Measurements from ENCODE around the gene FITM1. TPM values are rescaled to one million over a fixed set of nuclear protein-coding genes. Genes with fewer than 3 reads are reported as not detected.

FITM1 gene, protein sequence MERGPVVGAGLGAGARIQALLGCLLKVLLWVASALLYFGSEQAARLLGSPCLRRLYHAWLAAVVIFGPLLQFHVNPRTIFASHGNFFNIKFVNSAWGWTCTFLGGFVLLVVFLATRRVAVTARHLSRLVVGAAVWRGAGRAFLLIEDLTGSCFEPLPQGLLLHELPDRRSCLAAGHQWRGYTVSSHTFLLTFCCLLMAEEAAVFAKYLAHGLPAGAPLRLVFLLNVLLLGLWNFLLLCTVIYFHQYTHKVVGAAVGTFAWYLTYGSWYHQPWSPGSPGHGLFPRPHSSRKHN
- total RNA-seq, result 0.33 and 0.44 TPM in 2 replicates

DNA sequence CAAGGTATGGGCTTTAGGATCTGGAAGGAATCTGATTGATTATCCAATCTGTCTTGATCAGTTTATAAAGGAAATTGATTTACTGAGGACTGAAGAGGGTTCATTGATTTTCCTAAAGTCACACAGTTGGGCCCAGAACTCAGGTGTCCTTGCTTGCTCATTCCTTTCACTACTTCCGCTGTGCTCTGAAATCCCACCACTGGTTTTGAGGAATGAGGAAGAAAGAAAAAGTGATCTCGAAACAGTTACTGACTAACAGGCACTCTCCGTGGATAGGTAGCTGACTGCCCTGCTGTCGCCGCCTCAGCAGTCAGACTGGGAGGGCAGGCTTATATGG, at the start of gene FITM1:
Gene FITM1 (plus strand): TSS at position 280 of the 337 bp plus-strand sequence. CDS start 905 bp downstream, outside the sequence.

DNA sequence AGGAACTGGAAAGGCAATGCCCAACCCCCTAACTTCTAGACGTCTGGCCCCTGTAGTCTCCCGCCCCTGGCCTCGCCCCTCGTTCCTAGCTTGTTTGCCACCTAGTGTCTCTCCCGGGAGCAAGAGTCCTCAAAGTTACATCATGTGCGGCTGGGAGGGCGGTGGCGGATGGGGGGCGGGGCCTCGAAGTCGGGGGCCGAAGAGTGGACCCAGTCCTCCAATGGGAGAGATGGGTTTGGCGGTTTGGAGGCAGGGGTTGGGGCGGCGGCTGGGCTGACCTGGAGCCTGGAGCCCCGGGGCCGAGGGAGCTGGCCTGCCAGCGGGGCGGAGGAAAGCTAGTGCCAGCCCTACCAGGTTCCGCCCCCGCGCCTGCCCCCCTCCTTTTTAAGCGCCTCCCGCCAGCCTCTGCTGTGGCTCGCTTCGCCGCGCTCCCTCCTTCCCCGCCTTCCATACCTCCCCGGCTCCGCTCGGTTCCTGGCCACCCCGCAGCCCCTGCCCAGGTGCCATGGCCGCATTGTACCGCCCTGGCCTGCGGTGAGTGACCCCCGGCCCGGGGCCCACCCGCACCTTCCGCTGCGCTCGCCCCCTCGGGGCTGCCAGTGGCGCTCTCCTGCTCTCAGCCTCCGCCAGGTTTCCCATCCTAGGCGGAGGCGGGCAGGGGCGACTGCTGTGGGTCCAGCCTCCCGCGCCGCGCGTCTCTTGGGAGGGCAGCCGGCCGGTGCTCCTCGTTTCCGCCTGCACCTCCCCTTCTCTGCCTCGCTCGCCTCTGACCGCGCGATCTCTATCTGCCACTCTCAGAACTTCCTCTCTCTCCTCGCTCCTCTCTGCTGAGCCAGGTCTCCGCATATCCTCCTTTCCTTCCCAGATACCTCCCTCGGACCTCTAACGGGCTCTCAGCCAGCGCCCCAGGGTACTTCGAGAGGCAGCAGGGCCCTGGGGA, 36.3 kb upstream of the FITM1 start, which contains the start of gene PCK2:
Gene PCK2 (plus strand): TSS at position 411 of the 940 bp plus-strand sequence. CDS start 95 bp downstream, at position 506.

DNA sequence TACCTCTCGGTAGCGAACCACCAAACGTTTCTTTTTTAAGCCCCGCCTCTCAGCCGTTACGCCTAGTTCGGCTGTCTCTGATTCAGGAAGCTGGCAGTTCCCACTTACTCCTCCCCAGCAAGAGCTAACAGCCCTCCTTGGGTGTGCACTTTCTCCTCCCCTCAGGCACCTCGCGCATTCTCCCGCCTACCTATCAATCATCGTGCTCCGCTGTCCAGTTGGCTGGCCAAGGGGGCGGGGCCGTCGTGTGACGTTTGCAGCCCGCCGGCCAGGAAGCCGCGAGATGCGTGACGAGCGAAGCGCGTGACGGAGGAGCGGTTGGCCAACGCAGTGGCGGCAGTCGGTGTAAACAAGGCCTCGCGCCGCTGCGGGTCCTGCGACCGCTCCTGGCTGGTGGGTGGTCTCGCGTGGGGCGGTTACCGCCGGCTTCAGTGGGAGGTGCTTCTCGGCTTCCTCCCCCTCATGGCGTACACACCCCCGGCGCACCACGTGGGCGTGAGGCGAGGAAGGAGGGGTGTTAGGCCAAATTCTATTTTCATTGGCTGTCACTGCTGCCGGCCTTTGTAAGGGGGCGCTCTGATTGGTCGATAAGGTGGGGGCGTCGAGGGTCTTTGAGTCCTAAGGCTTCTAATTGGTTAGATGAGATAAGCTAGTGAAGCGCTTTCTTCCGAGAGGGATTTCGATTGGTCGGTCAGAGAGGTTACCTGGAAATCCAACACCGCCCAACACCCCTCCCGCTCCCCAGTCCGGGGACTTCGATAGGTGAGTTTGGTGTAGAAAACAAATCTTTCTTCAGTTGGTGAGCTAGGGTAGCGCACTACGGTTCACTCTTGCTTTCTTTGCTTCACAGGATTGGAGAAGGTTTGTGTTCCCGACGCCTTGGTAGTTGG, 15.7 kb upstream of the FITM1 start, which contains the start of the genes DCAF11 and NRL:
Gene DCAF11 (plus strand): TSS at position 246 of the 890 bp plus-strand sequence. CDS start 818 bp downstream, outside the sequence.
Gene NRL (minus strand): TSS at position 418 of the 890 bp plus-strand sequence. CDS start 32,101 bp downstream, outside the sequence.

DNA sequence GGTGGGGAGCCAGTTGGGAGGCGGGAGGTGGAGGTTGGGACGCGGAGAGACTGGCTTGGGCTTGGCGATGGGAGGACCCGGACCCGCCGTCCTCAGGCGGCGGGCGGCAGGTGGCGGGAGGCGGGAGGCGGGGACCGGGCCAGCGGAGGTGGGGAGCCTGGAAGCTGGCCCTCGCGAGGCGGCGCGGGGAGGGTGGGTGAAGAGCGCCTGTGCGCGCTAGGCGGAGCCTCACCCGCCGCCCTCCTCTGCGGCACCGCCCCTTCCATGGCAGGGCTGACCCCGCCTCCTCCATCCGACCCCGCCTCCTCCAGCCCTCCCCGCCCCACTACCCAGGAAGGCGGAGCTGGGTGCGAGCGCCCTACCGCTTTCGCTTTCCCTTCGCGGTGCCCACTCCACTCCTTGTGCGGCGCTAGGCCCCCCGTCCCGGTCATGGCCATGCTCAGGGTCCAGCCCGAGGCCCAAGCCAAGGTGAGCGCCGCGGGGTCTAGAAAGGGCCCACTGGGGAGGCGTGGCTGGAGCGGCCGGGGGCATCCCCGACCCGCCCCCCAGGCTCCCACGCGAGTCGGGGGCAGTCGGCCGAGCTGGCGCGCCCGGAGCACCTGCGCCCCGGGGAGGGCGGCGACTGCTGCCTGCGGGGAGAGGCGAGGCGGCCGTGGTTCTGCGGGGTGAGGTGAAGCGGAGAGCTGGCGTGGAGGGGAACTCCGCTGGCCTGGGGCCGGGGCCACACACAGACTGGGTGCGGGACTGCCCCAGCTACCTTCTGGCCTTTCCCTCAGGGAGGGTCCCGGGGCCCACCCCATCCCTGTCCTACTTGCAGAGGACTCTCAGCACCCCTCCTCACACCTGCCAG, 5.6 kb downstream of the FITM1 start, which contains the start of gene PSME1:
Gene PSME1 (plus strand): TSS at position 361 of the 850 bp plus-strand sequence. CDS start 69 bp downstream, at position 430.

DNA sequence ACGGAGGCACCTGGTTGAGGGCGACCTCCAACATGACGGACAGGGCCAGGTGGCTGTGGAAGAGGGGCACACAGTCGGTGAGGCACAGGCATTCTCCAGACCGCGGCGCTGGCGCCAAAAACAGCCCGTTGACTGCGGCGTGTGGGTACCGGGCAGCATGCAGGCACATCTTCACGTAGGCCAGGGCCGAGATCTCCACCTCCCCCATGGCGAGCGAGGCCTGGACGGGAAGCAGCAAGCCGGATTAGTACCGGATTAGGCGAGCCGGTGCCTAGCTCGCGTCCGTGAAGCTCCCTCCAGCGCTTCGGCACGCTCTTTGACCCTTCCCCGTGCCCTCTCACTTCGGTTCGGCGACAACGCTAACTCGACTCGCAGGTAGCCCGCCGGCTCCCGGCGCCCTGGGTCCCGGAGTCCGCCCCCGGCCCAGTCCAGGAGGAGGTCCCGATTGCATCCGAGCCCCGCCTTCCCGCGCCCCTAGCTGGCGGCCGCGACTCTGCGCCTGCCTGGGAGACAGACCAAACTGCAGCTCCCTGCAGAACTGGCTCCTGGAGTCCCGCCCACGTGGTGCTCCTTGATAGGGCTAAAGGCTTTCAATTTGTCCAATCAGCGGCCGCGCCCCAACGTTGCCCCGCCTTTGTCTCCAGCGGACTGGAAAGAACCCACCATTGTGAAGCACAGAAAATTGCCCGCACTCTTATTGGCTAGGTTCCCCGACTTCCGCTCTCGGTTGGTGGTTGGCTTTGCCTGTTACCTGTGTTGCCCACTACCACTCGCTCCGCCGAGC, 10.8 kb downstream of the FITM1 start, which contains the start of gene EMC9:
Gene EMC9 (minus strand): TSS at position 495 of the 784 bp plus-strand sequence. CDS start 287 bp downstream, at position 208.

DNA sequence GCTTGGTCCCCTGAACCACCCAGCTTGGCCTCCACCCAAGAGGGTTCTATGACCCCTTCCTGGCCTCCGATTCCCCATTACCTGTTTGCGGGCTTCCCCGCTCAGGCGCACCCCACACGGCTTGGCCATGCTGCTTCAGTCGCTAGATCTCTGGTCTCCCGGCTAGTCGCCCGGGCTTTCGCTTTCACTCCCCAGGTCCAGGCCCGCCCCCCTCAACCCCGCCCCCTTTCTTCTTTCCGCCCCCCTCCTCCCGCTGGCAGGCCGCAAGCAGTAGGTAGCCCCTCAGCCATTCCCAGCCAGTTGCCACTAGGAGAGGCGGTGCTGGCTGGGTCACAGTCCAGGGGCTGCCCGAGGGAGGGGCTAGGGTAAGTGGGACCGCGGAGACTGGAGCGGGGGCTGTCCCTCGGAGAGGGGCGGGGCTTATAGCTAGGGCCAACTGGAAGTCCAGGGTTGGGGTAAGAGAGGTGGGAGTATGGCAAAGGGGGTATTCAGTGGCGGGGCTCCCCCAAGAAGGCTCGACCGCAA, 16.1 kb downstream of the FITM1 start, which contains the start of gene PSME2:
Gene PSME2 (minus strand): TSS at position 158 of the 525 bp plus-strand sequence. CDS start 29 bp downstream, at position 129.

DNA sequence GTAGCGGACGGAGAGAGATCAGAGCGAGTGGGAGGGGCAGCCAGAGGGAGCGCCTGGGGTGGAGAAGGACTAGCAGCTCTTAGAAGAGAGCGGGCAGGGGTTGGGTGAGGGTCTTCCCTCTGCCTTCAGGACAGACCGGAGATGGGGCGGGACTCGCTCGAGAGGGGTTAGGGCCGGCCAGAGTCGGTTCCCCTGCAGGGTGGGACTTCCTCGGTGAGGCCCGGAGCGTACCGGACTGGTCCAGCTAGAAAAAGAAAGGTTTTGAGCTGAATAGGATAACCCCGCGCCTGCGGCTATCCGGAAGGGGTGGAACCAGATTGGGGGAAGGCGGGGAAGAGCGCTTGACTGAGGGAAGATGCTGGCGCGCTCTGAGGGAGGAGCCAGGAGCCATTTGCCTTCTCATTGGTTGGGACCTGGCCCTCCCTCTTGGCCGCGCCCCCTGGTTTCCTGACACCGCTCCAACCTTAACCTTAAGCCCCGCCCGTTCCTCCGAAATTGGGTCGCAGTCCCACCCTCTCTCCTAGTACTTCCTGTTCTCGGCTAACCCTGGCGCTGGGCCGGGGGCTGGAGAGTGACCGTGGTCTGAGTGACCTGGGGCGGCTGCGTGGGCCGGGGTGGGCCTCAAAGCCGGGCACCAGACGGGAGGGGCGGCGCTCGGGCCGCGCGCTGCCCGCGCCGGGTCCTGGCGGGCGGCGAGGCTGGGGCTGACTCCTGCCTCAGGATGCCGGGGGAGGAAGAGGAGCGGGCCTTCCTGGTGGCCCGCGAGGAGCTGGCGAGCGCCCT, 16.7 kb downstream of the FITM1 start, which contains the start of gene RNF31:
Gene RNF31 (plus strand): TSS at position 521 of the 783 bp plus-strand sequence. CDS start 201 bp downstream, at position 722.

DNA sequence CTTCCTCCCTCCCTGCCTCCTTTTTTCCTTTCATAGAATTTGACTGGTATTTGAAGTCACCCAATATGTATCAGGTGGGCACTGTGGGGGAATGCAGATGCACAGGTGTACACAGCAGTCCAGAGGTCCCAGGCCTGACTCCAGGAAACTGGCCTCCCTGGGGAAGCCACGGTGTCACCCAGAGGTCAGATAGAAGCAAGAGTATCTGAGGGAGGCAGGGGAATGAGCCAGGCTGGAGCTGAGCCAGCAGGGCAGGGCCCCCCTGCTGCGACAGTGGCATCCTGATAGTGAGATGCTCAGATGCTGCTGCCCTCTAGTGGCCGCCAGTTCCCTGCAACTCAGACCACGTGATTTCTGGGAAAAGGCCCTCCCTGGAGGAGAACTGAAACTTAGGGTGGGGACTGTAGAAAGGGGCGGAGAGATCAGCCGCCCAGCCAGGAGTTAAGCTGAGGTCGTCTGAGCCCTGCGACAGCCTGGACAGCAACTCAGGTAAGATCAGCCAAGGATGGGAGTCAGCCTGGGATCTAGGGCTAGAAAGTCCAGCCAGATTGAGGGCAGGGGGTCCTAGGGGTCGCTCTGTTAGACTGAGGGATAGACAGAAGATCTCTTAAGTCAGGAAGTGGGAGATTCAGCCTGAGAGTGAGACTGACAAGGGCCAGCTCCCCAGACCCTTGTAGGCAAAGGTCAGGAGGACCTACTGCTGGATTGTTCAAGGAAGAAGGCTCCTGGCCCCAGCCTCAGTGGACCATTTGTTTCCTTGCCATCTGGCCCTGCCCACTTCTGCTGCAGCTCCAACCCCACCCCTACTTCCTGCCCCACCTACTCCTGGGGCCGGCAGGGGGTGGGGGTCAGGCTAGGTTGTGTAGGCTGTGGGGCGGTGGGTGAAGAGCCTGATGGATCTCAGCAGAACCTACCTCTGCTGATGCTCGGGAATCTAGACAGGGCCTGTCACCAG, 30.7 kb downstream of the FITM1 start, which contains the start of gene IRF9:
Gene IRF9 (plus strand): TSS at position 416 of the 955 bp plus-strand sequence. CDS start 880 bp downstream, outside the sequence.

DNA sequence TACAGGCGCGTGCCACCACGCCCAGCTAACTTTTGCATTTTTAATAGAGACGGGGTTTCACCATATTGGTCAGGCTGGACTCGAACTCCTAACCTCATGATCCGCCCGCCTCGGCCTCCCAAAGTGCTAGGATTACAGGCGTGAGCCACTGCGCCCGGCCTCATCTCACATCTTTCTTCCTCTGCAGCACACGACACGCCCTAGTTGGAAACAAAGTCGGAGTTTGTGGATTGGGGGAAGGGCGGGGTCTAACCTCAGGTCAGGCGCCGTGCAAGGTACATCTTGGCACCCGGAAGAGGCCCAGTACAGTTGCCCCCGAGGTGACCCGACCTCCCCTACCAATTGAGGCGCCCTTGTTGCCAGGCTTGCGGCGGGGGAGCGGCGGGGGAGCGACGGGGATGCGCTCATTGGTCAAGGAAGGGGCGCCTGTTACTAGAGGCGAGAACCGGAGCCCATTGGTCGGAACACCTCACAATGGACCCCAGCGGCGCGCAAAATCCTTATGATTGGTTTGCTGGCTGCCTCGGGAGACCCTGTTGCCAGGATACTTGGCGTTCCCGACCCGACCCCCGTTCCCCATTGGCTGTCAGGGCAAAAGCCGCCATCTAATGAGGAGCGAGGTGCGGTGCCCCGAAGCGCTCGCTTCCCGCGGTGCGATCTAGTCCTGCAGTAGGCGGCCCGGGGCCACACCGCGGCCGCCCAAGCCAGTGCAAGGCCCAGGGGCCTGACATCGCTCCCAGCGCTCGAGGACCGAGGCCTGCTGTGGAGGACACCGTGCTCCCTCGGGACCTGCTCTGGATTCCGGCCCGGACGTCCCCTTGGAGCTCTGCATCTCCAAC, 41.2 kb downstream of the FITM1 start, which contains the start of gene REC8:
Gene REC8 (plus strand): TSS at position 659 of the 839 bp plus-strand sequence. CDS start 473 bp downstream, outside the sequence.

Other genes starting within 250 kb of the FITM1 start
- 47.6 and 55.0 TPM in 2 replicates for gene DHRS4, start 176.9 kb upstream of the FITM1 start, total RNA-seq
- 18.5 and 25.0 TPM in 2 replicates for gene DHRS4L2, start 141.7 kb upstream of the FITM1 start, total RNA-seq
- 0.15 and 0.33 TPM in 2 replicates for gene CARMIL3, start 78.7 kb upstream of the FITM1 start, total RNA-seq
- not detected in 2 replicates for gene CPNE6, start 59.1 kb upstream of the FITM1 start, total RNA-seq
- gene PCK2, start 36.3 kb upstream of the FITM1 start, total RNA-seq, result 25.0 and 35.4 TPM in 2 replicates
- gene DCAF11, start 15.9 kb upstream of the FITM1 start, total RNA-seq, result 69.5 and 88.2 TPM in 2 replicates
- 0.83 and 0.87 TPM in 2 replicates for gene NRL, start 15.7 kb upstream of the FITM1 start, total RNA-seq
- 132 and 143 TPM in 2 replicates for gene PSME1, start 5.5 kb downstream of the FITM1 start, total RNA-seq
- gene EMC9, start 10.9 kb downstream of the FITM1 start, total RNA-seq, result 11.1 and 25.2 TPM in 2 replicates
- gene PSME2, start 16.0 kb downstream of the FITM1 start, total RNA-seq, result 87.2 and 117 TPM in 2 replicates
- 35.5 and 57.9 TPM in 2 replicates for gene RNF31, start 16.8 kb downstream of the FITM1 start, total RNA-seq
- gene IRF9, start 30.6 kb downstream of the FITM1 start, total RNA-seq, result 87.8 and 104 TPM in 2 replicates
- gene REC8, start 41.4 kb downstream of the FITM1 start, total RNA-seq, result 1.8 and 2.3 TPM in 2 replicates
- gene IPO4, start 58.2 kb downstream of the FITM1 start, total RNA-seq, result 39.4 and 47.6 TPM in 2 replicates
- 87.0 and 90.6 TPM in 2 replicates for gene TM9SF1, start 64.8 kb downstream of the FITM1 start, total RNA-seq
- not detected in 2 replicates for gene TSSK4, start 75.0 kb downstream of the FITM1 start, total RNA-seq
- gene CHMP4A, start 82.8 kb downstream of the FITM1 start, total RNA-seq, result 27.6 and 44.5 TPM in 2 replicates
- 11.1 and 25.5 TPM in 2 replicates for gene MDP1, start 85.4 kb downstream of the FITM1 start, total RNA-seq
- 143 and 203 TPM in 2 replicates for gene NEDD8, start 101.7 kb downstream of the FITM1 start, total RNA-seq
- 94.2 and 119 TPM in 2 replicates for gene GMPR2, start 102.3 kb downstream of the FITM1 start, total RNA-seq
- gene TINF2, start 112.0 kb downstream of the FITM1 start, total RNA-seq, result 68.9 and 83.2 TPM in 2 replicates
- gene TGM1, start 132.5 kb downstream of the FITM1 start, total RNA-seq, result 0.83 and 1.5 TPM in 2 replicates
- gene RABGGTA, start 140.9 kb downstream of the FITM1 start, total RNA-seq, result 23.3 and 31.6 TPM in 2 replicates
- 19.8 and 22.1 TPM in 2 replicates for gene DHRS1, start 169.1 kb downstream of the FITM1 start, total RNA-seq
- gene NOP9, start 169.2 kb downstream of the FITM1 start, total RNA-seq, result 19.3 and 25.1 TPM in 2 replicates
- 1.5 and 2.6 TPM in 2 replicates for gene CIDEB, start 177.3 kb downstream of the FITM1 start, total RNA-seq
- gene LTB4R2, start 179.5 kb downstream of the FITM1 start, total RNA-seq, result 3.8 and 4.6 TPM in 2 replicates
- 0.87 and 4.1 TPM in 2 replicates for gene LTB4R, start 180.8 kb downstream of the FITM1 start, total RNA-seq
- gene ADCY4, start 204.4 kb downstream of the FITM1 start, total RNA-seq, result 9.6 and 11.7 TPM in 2 replicates
- 2.9 and 6.8 TPM in 2 replicates for gene RIPK3, start 209.3 kb downstream of the FITM1 start, total RNA-seq
- 108 and 149 TPM in 2 replicates for gene NFATC4, start 237.5 kb downstream of the FITM1 start, total RNA-seq